Measurements from ENCODE around the gene USO1.
"Not testable (repeated sequence)": the region's sequence is repeated elsewhere in the genome, so short reads cannot be mapped to it uniquely, and the experiment has no call there.

USO1 gene

DNA sequence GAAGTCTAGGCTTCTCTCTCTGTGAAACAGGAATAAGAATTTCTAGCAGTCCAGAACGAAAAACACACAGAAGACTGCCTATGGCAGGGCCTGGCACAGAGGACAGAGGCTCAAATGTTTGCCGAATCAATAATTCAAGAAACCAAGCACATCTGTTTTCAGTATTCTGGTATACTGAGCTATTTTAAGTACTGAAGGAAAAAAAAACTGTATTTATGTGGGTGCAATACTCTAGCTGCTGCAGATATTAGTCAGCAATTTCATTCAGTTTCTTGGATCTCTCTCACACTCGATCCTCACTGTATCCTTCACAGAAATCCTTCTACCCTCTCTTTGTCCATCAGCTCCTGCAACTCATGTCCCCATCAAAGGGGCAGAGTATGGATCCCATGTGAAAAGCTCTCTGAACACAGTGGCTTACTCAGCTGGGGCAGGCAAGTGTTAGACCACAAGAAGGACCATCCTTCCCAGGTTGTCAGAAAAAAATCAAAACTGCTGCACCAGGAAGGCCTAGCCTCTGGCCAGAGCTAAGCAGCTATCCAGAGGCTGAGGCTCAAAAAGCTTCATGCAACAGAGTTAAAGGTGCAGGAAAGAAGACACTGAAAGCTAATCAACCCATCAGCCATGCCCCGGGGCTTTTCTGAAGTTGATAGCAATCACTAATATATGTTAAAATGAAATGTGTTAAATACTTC is 9.1 kb upstream of the USO1 start:
- TF ChIP-seq TOX (CRISPR knock-in tag; IDR thresholded peaks at IDR 0.05; ENCODE audit: borderline replicate concordance) = no peak
- no peak for TF ChIP-seq PPARA (CRISPR knock-in tag; IDR thresholded peaks at IDR 0.05; ENCODE audit: borderline replicate concordance)
- TF ChIP-seq ZNF8 (CRISPR knock-in tag; IDR thresholded peaks at IDR 0.05) = no peak
- TF ChIP-seq TCF4 (CRISPR knock-in tag; IDR thresholded peaks at IDR 0.05; ENCODE audit: borderline replicate concordance) = no peak
- TF ChIP-seq ZNF70 (CRISPR knock-in tag; IDR thresholded peaks at IDR 0.05) = no peak
- TF ChIP-seq, protein P1, sequence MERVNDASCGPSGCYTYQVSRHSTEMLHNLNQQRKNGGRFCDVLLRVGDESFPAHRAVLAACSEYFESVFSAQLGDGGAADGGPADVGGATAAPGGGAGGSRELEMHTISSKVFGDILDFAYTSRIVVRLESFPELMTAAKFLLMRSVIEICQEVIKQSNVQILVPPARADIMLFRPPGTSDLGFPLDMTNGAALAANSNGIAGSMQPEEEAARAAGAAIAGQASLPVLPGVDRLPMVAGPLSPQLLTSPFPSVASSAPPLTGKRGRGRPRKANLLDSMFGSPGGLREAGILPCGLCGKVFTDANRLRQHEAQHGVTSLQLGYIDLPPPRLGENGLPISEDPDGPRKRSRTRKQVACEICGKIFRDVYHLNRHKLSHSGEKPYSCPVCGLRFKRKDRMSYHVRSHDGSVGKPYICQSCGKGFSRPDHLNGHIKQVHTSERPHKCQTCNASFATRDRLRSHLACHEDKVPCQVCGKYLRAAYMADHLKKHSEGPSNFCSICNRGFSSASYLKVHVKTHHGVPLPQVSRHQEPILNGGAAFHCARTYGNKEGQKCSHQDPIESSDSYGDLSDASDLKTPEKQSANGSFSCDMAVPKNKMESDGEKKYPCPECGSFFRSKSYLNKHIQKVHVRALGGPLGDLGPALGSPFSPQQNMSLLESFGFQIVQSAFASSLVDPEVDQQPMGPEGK (CRISPR knock-in tag; IDR thresholded peaks at IDR 0.05; ENCODE audit: borderline replicate concordance) = no peak
- no peak for TF ChIP-seq CSDC2 (CRISPR knock-in tag; IDR thresholded peaks at IDR 0.05)
- no peak for TF ChIP-seq ARNTL (CRISPR knock-in tag; IDR thresholded peaks at IDR 0.05; ENCODE audit: borderline replicate concordance, low read depth)
- peak; percentile 88 for ATAC-seq

- not testable (repeated sequence) for ATAC-seq
Measured at GRCh38 chr4:75716054-75716453, 8.3 kb upstream of the USO1 start.

- no peak for ATAC-seq
- TF ChIP-seq TCF4 (CRISPR knock-in tag; IDR thresholded peaks at IDR 0.05; ENCODE audit: borderline replicate concordance) (no peak), CSRNP3 (CRISPR knock-in tag; IDR thresholded peaks at IDR 0.05) (no peak), CSDC2 (CRISPR knock-in tag; IDR thresholded peaks at IDR 0.05) (no peak), PPARA (CRISPR knock-in tag; IDR thresholded peaks at IDR 0.05; ENCODE audit: borderline replicate concordance) (no peak), ISL1 (CRISPR knock-in tag; IDR thresholded peaks at IDR 0.05) (no peak), POU6F1 (CRISPR knock-in tag; IDR thresholded peaks at IDR 0.05; ENCODE audit: borderline replicate concordance, low read depth) (no peak), BACH2 (CRISPR knock-in tag; IDR thresholded peaks at IDR 0.05; ENCODE audit: borderline replicate concordance) (no peak), RARB (CRISPR knock-in tag; IDR thresholded peaks at IDR 0.05) (no peak), OSR1 (CRISPR knock-in tag; IDR thresholded peaks at IDR 0.05) (no peak), ZNF565 (CRISPR knock-in tag; conservative IDR thresholded peaks at IDR 0.05; ENCODE audit: low read depth) (no peak), ARNTL (CRISPR knock-in tag; IDR thresholded peaks at IDR 0.05; ENCODE audit: borderline replicate concordance, low read depth) (no peak), ZNF8 (CRISPR knock-in tag; IDR thresholded peaks at IDR 0.05) (no peak), GLIS3 (CRISPR knock-in tag; IDR thresholded peaks at IDR 0.05) (no peak), ZFP30 (CRISPR knock-in tag; IDR thresholded peaks at IDR 0.05) (no peak), ZC3H10 (CRISPR knock-in tag; IDR thresholded peaks at IDR 0.05) (no peak), ZNF70 (CRISPR knock-in tag; IDR thresholded peaks at IDR 0.05) (no peak), TSHZ2 (CRISPR knock-in tag; IDR thresholded peaks at IDR 0.05) (no peak), ZFP3 (CRISPR knock-in tag; IDR thresholded peaks at IDR 0.05) (no peak)
- TF ChIP-seq, protein P2, sequence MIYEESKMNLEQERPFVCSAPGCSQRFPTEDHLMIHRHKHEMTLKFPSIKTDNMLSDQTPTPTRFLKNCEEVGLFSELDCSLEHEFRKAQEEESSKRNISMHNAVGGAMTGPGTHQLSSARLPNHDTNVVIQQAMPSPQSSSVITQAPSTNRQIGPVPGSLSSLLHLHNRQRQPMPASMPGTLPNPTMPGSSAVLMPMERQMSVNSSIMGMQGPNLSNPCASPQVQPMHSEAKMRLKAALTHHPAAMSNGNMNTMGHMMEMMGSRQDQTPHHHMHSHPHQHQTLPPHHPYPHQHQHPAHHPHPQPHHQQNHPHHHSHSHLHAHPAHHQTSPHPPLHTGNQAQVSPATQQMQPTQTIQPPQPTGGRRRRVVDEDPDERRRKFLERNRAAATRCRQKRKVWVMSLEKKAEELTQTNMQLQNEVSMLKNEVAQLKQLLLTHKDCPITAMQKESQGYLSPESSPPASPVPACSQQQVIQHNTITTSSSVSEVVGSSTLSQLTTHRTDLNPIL (CRISPR knock-in tag; IDR thresholded peaks at IDR 0.05; ENCODE audit: low read depth) = no peak
- TF ChIP-seq, protein P1 (CRISPR knock-in tag; IDR thresholded peaks at IDR 0.05; ENCODE audit: borderline replicate concordance) = no peak
Measured at GRCh38 chr4:75717408-75717807, 7.0 kb upstream of the USO1 start.
